ENCODE results near the gene SLC38A5. TPM values are rescaled to one million over a fixed set of nuclear protein-coding genes. Genes with fewer than 3 reads are reported as not detected.

Gene SLC38A5
- total RNA-seq, 6 experiments from 2014 or later = 0.40 to 0.91 (median 0.79) TPM; not detected in 1

- H3K27me3 Mint-ChIP-seq (ENCODE audit: insufficient read depth) = no peaks in the 10 kb centered on the region; the same call in 1 of the 2 replicates
- TF ChIP-seq CTCF (IDR thresholded peaks at IDR 0.05) = no peak
- H3K36me3 Mint-ChIP-seq (ENCODE audit: low read depth) = no peaks in the 10 kb centered on the region
- peak overlapping the region; percentile 67 for H3K4me3 Mint-ChIP-seq
- no peaks in the 10 kb centered on the region for H3K9me3 Mint-ChIP-seq
- H3K27ac Mint-ChIP-seq = peak overlapping the region; percentile 87
- peaks cover 12% of the 10 kb centered on the region for H3K4me1 Mint-ChIP-seq (ENCODE audit: low read depth)
- peak; percentile 90 for DNase-seq
Measured at GRCh38 chrX:48465336-48465933, 4.6 kb downstream of the SLC38A5 start.

GRCh38 chrX:48461830-48462229 lies 8.2 kb downstream of the SLC38A5 start:
- no peak for TF ChIP-seq CTCF (IDR thresholded peaks at IDR 0.05)
- H3K27ac Mint-ChIP-seq = no peak overlapping the region
- H3K4me3 Mint-ChIP-seq = no peak overlapping the region
- H3K9me3 Mint-ChIP-seq = no peaks in the 10 kb centered on the region
- peaks cover 12% of the 10 kb centered on the region for H3K4me1 Mint-ChIP-seq (ENCODE audit: low read depth)
- H3K36me3 Mint-ChIP-seq (ENCODE audit: low read depth) = no peaks in the 10 kb centered on the region
- DNase-seq = no peak
- no peaks in the 10 kb centered on the region; the same call in none of the 2 replicates for H3K27me3 Mint-ChIP-seq (ENCODE audit: insufficient read depth)

- H3K4me3 Mint-ChIP-seq = no peak overlapping the region
- H3K27ac Mint-ChIP-seq = no peak overlapping the region
- peaks cover 8% of the 10 kb centered on the region for H3K4me1 Mint-ChIP-seq (ENCODE audit: low read depth)
- no peak for DNase-seq
- no peak for TF ChIP-seq CTCF (IDR thresholded peaks at IDR 0.05)
- H3K9me3 Mint-ChIP-seq = no peaks in the 10 kb centered on the region
- H3K27me3 Mint-ChIP-seq (ENCODE audit: insufficient read depth) = no peaks in the 10 kb centered on the region; the same call in none of the 2 replicates
- no peaks in the 10 kb centered on the region for H3K36me3 Mint-ChIP-seq (ENCODE audit: low read depth)
Measured at GRCh38 chrX:48460606-48461005, 9.5 kb downstream of the SLC38A5 start.

GRCh38 chrX:48460031-48460430 lies 10.0 kb downstream of the SLC38A5 start:
- H3K4me3 Mint-ChIP-seq = no peak overlapping the region
- no peaks in the 10 kb centered on the region for H3K36me3 Mint-ChIP-seq (ENCODE audit: low read depth)
- no peak for TF ChIP-seq CTCF (IDR thresholded peaks at IDR 0.05)
- peaks cover 3% of the 10 kb centered on the region for H3K4me1 Mint-ChIP-seq (ENCODE audit: low read depth)
- no peaks in the 10 kb centered on the region for H3K9me3 Mint-ChIP-seq
- no peaks in the 10 kb centered on the region; the same call in none of the 2 replicates for H3K27me3 Mint-ChIP-seq (ENCODE audit: insufficient read depth)
- DNase-seq = no peak
- H3K27ac Mint-ChIP-seq = no peak overlapping the region

- no peaks in the 10 kb centered on the region; the same call in none of the 2 replicates for H3K27me3 Mint-ChIP-seq (ENCODE audit: insufficient read depth)
Measured at GRCh38 chrX:48459483-48459882, 10.6 kb downstream of the SLC38A5 start.

More at GRCh38 chrX:48459483-48459882, 10.6 kb downstream of the SLC38A5 start:
- DNase-seq = no peak
- H3K4me3 Mint-ChIP-seq = no peak overlapping the region
- no peak for TF ChIP-seq CTCF (IDR thresholded peaks at IDR 0.05)
- H3K36me3 Mint-ChIP-seq (ENCODE audit: low read depth) = no peaks in the 10 kb centered on the region
- no peak overlapping the region for H3K27ac Mint-ChIP-seq
- H3K4me1 Mint-ChIP-seq (ENCODE audit: low read depth) = no peaks in the 10 kb centered on the region
- H3K9me3 Mint-ChIP-seq = no peaks in the 10 kb centered on the region
